GM12878 (cell line): ENCODE measurements around the gene ATRN. TPM values are rescaled to one million over a fixed set of nuclear protein-coding genes. Genes with fewer than 3 reads are reported as not detected.
"Not testable (repeated sequence)": the region's sequence is repeated elsewhere in the genome, so short reads cannot be mapped to it uniquely, and the experiment has no call there.

Experiments
- ATAC-seq: fragments of 200-7000 bp; cut with Tn5 transposase; 3 replicates; pipeline ENCODE4 v1.9.1; 2020; ENCODE audit warnings: mild to moderate bottlenecking, moderate library complexity
- BruUV-seq: library from RNA; stranded (reverse); fragments of 400-500 nt; replicated peaks from 2 replicates; lab custom pipeline; 2021; lab: Mats Ljungman, UMichigan
- CTCF ChIA-PET: fragments of 300-600 bp; sonication (Branson Sonifier 250); formaldehyde crosslinking; extraction: SDS; loops from one replicate; lab custom pipeline; 2021; ENCODE audit warnings: inconsistent platforms; lab: Yijun Ruan, JAX
- POLR2A ChIA-PET: fragments of 350-600 bp; formaldehyde crosslinking; extraction: SDS; loops from one replicate; lab custom pipeline; 2021; ENCODE audit warnings: inconsistent platforms; lab: Charles Lee
- RAD21 ChIA-PET: fragments of 300-600 bp; sonication (Branson Sonifier 250); formaldehyde crosslinking; loops from one replicate; lab custom pipeline; 2023; ENCODE audit warnings: antibody characterized with exemption; ENCODE audit not compliant: unreplicated experiment; lab: Charles Lee
- SMC1A ChIA-PET: fragments of 300-600 bp; sonication (Branson Sonifier 250); formaldehyde crosslinking; loops from one replicate; lab custom pipeline; 2023; ENCODE audit not compliant: unreplicated experiment, uncharacterized antibody; lab: Charles Lee
- DNase-seq: peaks from one replicate; pipeline ENCODE4 v3.0.0-alpha.2; 2011; ENCODE audit warnings: low read depth, low spot score
- FAIRE-seq: peaks from 3 replicates; lab custom pipeline; 2011; peaks lifted over from hg19 to GRCh38; lab: Jason Lieb, UNC
- H2AFZ ChIP-seq: 2 replicates; pipeline ENCODE4 v1.6.0; 2011; ENCODE audit warnings: low read depth, low read length, control low read depth; ENCODE audit not compliant: control insufficient read depth
- H3K27ac ChIP-seq: 2 replicates; pipeline ENCODE4 v1.5.1; 2011; ENCODE audit warnings: control low read depth; ENCODE audit not compliant: control insufficient read depth, insufficient read depth
- H3K27me3 ChIP-seq, 2 experiments: replicated peaks in 1 of 2; 2 replicates each; pipeline versions ENCODE4 v1.6.0 to v1.6.1; 2011; ENCODE audit warnings: low read length in 1 of 2; ENCODE audit not compliant: control insufficient read depth in 2 of 2, insufficient read depth in 2 of 2
- H3K36me3 ChIP-seq, 2 experiments: 2 replicates each; pipeline ENCODE4 v1.5.1; 2011; ENCODE audit warnings: low read length in 1 of 2; ENCODE audit not compliant: control insufficient read depth in 2 of 2, insufficient read depth in 2 of 2
- H3K4me1 ChIP-seq: 2 replicates; pipeline ENCODE4 v1.6.1; 2011; ENCODE audit warnings: mild to moderate bottlenecking, low read length, moderate library complexity, mixed read lengths; ENCODE audit not compliant: control insufficient read depth, insufficient read depth
- H3K4me2 ChIP-seq: 2 replicates; pipeline ENCODE4 v1.6.0; 2011; ENCODE audit warnings: control low read depth; ENCODE audit not compliant: control insufficient read depth, insufficient read depth
- H3K4me3 ChIP-seq: fragments of 200-600 bp; sonication (generic); 2 replicates; pipeline ENCODE4 v1.5.1; 2016
- H3K79me2 ChIP-seq: 2 replicates; pipeline ENCODE4 v1.6.0; 2011; ENCODE audit warnings: low read length; ENCODE audit not compliant: control insufficient read depth, insufficient read depth
- H3K9ac ChIP-seq: 2 replicates; pipeline ENCODE4 v1.8.0; 2011; ENCODE audit warnings: low read length, control low read depth, mixed read lengths; ENCODE audit not compliant: control insufficient read depth, insufficient read depth
- H3K9me3 ChIP-seq: replicated peaks from 3 replicates; pipeline ENCODE4 v1.5.1; 2011; ENCODE audit warnings: mild to moderate bottlenecking, low read length; ENCODE audit not compliant: control insufficient read depth, insufficient read depth
- H4K20me1 ChIP-seq: 2 replicates; pipeline ENCODE4 v1.6.0; 2011; ENCODE audit not compliant: control insufficient read depth, insufficient read depth
- CEBPB ChIP-seq, 2 experiments: fragments of 150-350 bp in 1 of 2; IDR thresholded peaks; 2 replicates each; pipeline ENCODE4 v1.6.1; 2012 to 2014; ENCODE audit warnings: low read depth in 2 of 2, low read length in 2 of 2, borderline replicate concordance in 1 of 2, inconsistent platforms in 1 of 2
- EGR1 ChIP-seq, 2 experiments: IDR thresholded peaks; 1 replicate in 1 of 2; 2 replicates in 1 of 2; pipeline ENCODE4 v1.6.1; 2011 to 2012; ENCODE audit warnings: low read depth in 2 of 2, low read length in 2 of 2, borderline replicate concordance in 1 of 2, mild to moderate bottlenecking in 1 of 2, moderate library complexity in 1 of 2
- MLLT1 ChIP-seq: fragments of 450-650 bp; IDR thresholded peaks from 2 replicates; pipeline ENCODE4 v1.6.1; 2016; ENCODE audit warnings: mild to moderate bottlenecking
- NKRF ChIP-seq: fragments of 450-650 bp; conservative IDR thresholded peaks from 2 replicates; pipeline ENCODE4 v1.6.1; 2017; ENCODE audit warnings: mild to moderate bottlenecking, moderate library complexity
- SIN3A ChIP-seq: IDR thresholded peaks from 2 replicates; pipeline ENCODE4 v1.6.1; 2012; ENCODE audit warnings: low read depth, low read length, improper control_type of control experiment
- WGBS: methylation state at CpG from one replicate; pipeline ENCODE4 v1.1.6; 2016; ENCODE audit warnings: low lambda C conversion rate; ENCODE audit not compliant: insufficient replicate concordance, insufficient coverage; ENCODE audit errors: missing lambda C conversion rate; 5-methylcytosine and 5-hydroxymethylcytosine counted together
- in situ Hi-C: fragments of 300-500 bp; cut with MboI; formaldehyde crosslinking; loops from 9 replicates; pipeline ENCODE4 v1.14.3; 2018; ENCODE audit warnings: mixed read lengths
- intact Hi-C: fragments of 100-400 bp; cut with micrococcal nuclease; formaldehyde crosslinking; loops from one replicate; pipeline ENCODE4 v1.14.2; 2022; ENCODE audit not compliant: unreplicated experiment
- polyA plus RNA-seq, 11 experiments: library from polyadenylated mRNA; depleted of rRNA in 4 of 11; unstranded in 6 of 11; stranded (reverse) in 5 of 11; fragments of >200 nt; fragmentation: Nextera tagmentation in 4 of 11; fragmentation: Illumina TruSeq in 1 of 11; extraction: Ambion mirVana in 4 of 11; extraction: Trizol in 1 of 11; gene quantifications; 1 replicate in 1 of 11; 2 replicates in 10 of 11; pipeline versions ENCODE4 v1.2.1 to v1.2.3, GENCODE V29; 2011 to 2016; ENCODE audit warnings: inconsistent platforms in 2 of 11, missing spikeins in 2 of 11, low read depth in 1 of 11
- total RNA-seq, 4 experiments: library from RNA; depleted of rRNA in 3 of 4; stranded (reverse); fragments of >200 nt in 3 of 4; fragmentation: Illumina TruSeq in 1 of 4; extraction: Trizol in 1 of 4; gene quantifications; 2 replicates each; pipeline versions ENCODE4 v1.2.1 to v1.2.3, GENCODE V29; 2013 to 2021

The ATRN gene
- total and polyA plus RNA-seq, 10 of the 15 experiments (the other 5 are each of a cell fraction or from before 2014, with no cell fraction given), result 0.71 to 11.6 (median 6.9) TPM

- H3K4me1 ChIP-seq, SMC1A ChIA-PET, in situ Hi-C loops, POLR2A ChIA-PET, H3K36me3 ChIP-seq, H3K9me3 ChIP-seq, H4K20me1 ChIP-seq, H2AFZ ChIP-seq, H3K27ac ChIP-seq, H3K4me2 ChIP-seq, H3K27me3 ChIP-seq, intact Hi-C loops, DNase-seq, FAIRE-seq, H3K4me3 ChIP-seq, H3K79me2 ChIP-seq, ATAC-seq, CTCF ChIA-PET, RAD21 ChIA-PET, BruUV-seq, H3K9ac ChIP-seq: not testable (repeated sequence)
- WGBS, result 89% methylated on average over 1 of the region's 1 CpG
Measured at GRCh38 chr20:3477003-3477860, 6.4 kb downstream of the ATRN start.

- no TSS peak for BruUV-seq
Measured at GRCh38 chr20:3477861-3478544, 7.2 kb downstream of the ATRN start.

More at GRCh38 chr20:3477861-3478544, 7.2 kb downstream of the ATRN start:
- Histone ChIP-seq H4K20me1 (no peaks in the 10 kb centered on the region), H3K4me2 (no peak overlapping the region), H3K27me3 (no peaks in the 10 kb centered on the region), H3K36me3 (no peaks in the 10 kb centered on the region), H3K4me3 (no peak overlapping the region), H3K9me3 (no peaks in the 10 kb centered on the region), H2AFZ (no peak overlapping the region), H3K4me1 (peaks cover 6% of the 10 kb centered on the region; the same call in 1 of the 2 replicates), H3K79me2 (peaks cover 6% of the 10 kb centered on the region), H3K27ac (no peak overlapping the region), H3K9ac (no peak overlapping the region)
- ChIA-PET SMC1A (no interaction called here), POLR2A (no interaction called here), RAD21 (no interaction called here), CTCF (no interaction called here)
- no peak for TF ChIP-seq MLLT1
- no peak for TF ChIP-seq CEBPB (IDR thresholded peaks at IDR 0.05; ENCODE audit: borderline replicate concordance in 1 of 2, low read depth in 2 of 2, low read length in 2 of 2)
- no peak for TF ChIP-seq NKRF
- TF ChIP-seq SIN3A, result no peak
- TF ChIP-seq EGR1 (IDR thresholded peaks at IDR 0.05; ENCODE audit: borderline replicate concordance in 1 of 2, low read depth in 2 of 2, low read length in 2 of 2), result no peak
- no peak for ATAC-seq
- in situ Hi-C loops (no loop called here), intact Hi-C loops (no loop called here)
- no peak for FAIRE-seq
- DNase-seq, result no peak
- WGBS, result 95% methylated on average over 5 of the region's 5 CpGs
